K562 (cell line): ENCODE results near the gene KCNJ14. TPM values are rescaled to one million over a fixed set of nuclear protein-coding genes. Genes with fewer than 3 reads are reported as not detected.

Experiments used
- BRCA1 ChIP-seq, 2 experiments: fragments of 450-650 bp in 1 of 2; sonication (generic) in 1 of 2; formaldehyde crosslinking in 1 of 2; IDR thresholded peaks; 2 replicates each; pipeline versions ENCODE4 v1.5.0 to v1.6.1; 2017 to 2020; ENCODE audit warnings: mild to moderate bottlenecking in 1 of 2, missing genetic modification reagents in 1 of 2
- CREB3L1 ChIP-seq: fragments of 450-650 bp; IDR thresholded peaks from 2 replicates; pipeline ENCODE4 v1.6.1; 2014; ENCODE audit warnings: low read depth, mild to moderate bottlenecking, moderate library complexity, borderline replicate concordance
- FOXK2 ChIP-seq, 2 experiments: fragments of 450-650 bp; IDR thresholded peaks in 1 of 2; conservative IDR thresholded peaks in 1 of 2; 2 replicates each; pipeline ENCODE4 v1.6.1; 2016; ENCODE audit warnings: low read depth in 2 of 2, mild to moderate bottlenecking in 1 of 2
- IRF2 ChIP-seq: sonication (generic); formaldehyde crosslinking; IDR thresholded peaks from 2 replicates; pipeline ENCODE4 v1.8.1; 2022; ENCODE audit warnings: mild to moderate bottlenecking, missing genetic modification reagents
- NBN ChIP-seq: fragments of 450-650 bp; IDR thresholded peaks from 2 replicates; pipeline ENCODE4 v1.6.1; 2016; ENCODE audit warnings: low read depth, mild to moderate bottlenecking
- NFIC ChIP-seq: fragments of 450-650 bp; IDR thresholded peaks from 2 replicates; pipeline ENCODE4 v1.6.1; 2017; ENCODE audit warnings: mild to moderate bottlenecking, inconsistent platforms
- PTBP1 ChIP-seq: fragments of 200-400 bp; formaldehyde crosslinking; IDR thresholded peaks from 2 replicates; pipeline ENCODE4 v1.6.1; 2017; ENCODE audit warnings: low read depth, low read length
- SIRT6 ChIP-seq: IDR thresholded peaks from one replicate; pipeline ENCODE4 v1.6.1; 2012; ENCODE audit warnings: low read depth, mild to moderate bottlenecking, control low read depth, inconsistent platforms, low read length, moderate library complexity
- SMC3 ChIP-seq: conservative IDR thresholded peaks from 2 replicates; pipeline ENCODE4 v1.6.1; 2011; ENCODE audit warnings: low read depth, low read length, improper control_type of control experiment; ENCODE audit not compliant: insufficient read depth
- TSHZ1 ChIP-seq: fragments of 250-450 bp; sonication (Bioruptor Pico); IDR thresholded peaks from 2 replicates; pipeline ENCODE4 v1.4.0; 2020; ENCODE audit warnings: mild to moderate bottlenecking, moderate library complexity
- ZNF830 ChIP-seq: fragments of 250-450 bp; sonication (Bioruptor Pico); IDR thresholded peaks from 2 replicates; pipeline ENCODE4 v1.5.0; 2021; ENCODE audit warnings: mild to moderate bottlenecking
- polyA plus RNA-seq, 8 experiments: library from polyadenylated mRNA; depleted of rRNA in 4 of 8; stranded (reverse) in 5 of 8; unstranded in 3 of 8; fragments of >200 nt; fragmentation: Nextera tagmentation in 2 of 8; fragmentation: Illumina TruSeq in 1 of 8; extraction: Ambion mirVana in 2 of 8; extraction: Trizol in 1 of 8; gene quantifications; 2 replicates each; pipeline versions ENCODE4 v1.2.1 to v1.2.3, GENCODE V29; 2011 to 2014; ENCODE audit warnings: inconsistent platforms in 1 of 8, missing spikeins in 1 of 8
- total RNA-seq, 7 experiments: library from RNA; depleted of rRNA in 6 of 7; stranded (reverse); fragments of >200 nt in 6 of 7; fragmentation: Illumina TruSeq in 2 of 7; extraction: Trizol in 2 of 7; gene quantifications; 2 replicates each; pipeline versions ENCODE4 v1.2.1 to v1.2.3, GENCODE V29; 2011 to 2021; ENCODE audit warnings: low replicate concordance in 1 of 7
- TF ChIP-seq, protein P1 (sequence below), 3 experiments: IDR thresholded peaks in 2 of 3; conservative IDR thresholded peaks in 1 of 3; 2 replicates each; pipeline ENCODE4 v1.5.1; 2011 to 2012; ENCODE audit warnings: low read length in 3 of 3, mild to moderate bottlenecking in 3 of 3, control low read depth in 2 of 3, improper control_type of control experiment in 1 of 3, inconsistent platforms in 1 of 3, low read depth in 1 of 3, mixed read lengths in 1 of 3, moderate library complexity in 1 of 3; ENCODE audit not compliant: insufficient read depth in 2 of 3

Gene KCNJ14
- total and polyA plus RNA-seq, 9 of the 15 experiments (the other 6 are each of a cell fraction or from before 2014, with no cell fraction given): 0.15 to 1.6 (median 0.49) TPM

DNA sequence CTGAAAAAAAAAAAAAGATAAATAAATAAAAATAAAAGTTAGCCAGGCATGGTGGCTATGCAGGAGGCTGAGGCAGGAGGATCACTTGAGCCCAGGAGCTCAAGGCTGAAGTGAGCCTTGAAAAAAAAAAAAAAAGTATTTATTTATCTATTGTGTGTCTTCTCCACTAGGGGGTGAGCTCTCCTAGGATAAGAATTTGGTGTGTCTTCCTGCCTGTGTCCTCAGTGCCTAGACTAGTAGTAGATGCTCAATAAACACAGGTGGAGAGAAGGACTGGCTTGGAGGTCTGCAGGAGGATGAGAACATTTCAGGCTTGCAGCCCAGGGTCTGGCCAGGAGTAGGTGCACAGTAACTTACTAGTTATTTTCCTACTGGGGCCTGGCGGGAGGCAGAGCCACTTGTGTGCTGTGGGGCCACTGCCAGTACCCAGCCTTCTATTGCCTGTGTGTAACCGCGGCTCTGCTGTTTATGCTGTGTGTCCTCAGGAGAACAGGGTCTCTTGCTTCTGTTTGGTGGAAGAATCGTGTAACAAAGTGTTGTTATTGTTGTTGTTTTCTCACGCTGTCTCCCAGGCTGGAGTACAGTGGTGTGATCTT lies 50.9 kb downstream of the KCNJ14 start (continued):
- TF ChIP-seq CREB3L1 (no peak), NBN (0 out of 2 replicates have a peak, but pooled peaks have one; percentile 52), TSHZ1 (no peak), SIRT6 (no peak), ZNF830 (CRISPR knock-in tag) (no peak), IRF2 (CRISPR knock-in tag) (no peak), SMC3 (peak; percentile 78), PTBP1 (no peak), BRCA1 (IDR thresholded peaks at IDR 0.05) (no peak), BRCA1 (CRISPR knock-in tag; IDR thresholded peaks at IDR 0.05) (no peak), NFIC (no peak), FOXK2 (conservative IDR thresholded peaks at IDR 0.05 in 1 of 2, IDR thresholded peaks at IDR 0.05 in 1 of 2; ENCODE audit: low read depth in 2 of 2) (peak in 1 of 2 experiments; percentile 34; a peak in 2 of 4 replicates)
- TF ChIP-seq, protein P1, sequence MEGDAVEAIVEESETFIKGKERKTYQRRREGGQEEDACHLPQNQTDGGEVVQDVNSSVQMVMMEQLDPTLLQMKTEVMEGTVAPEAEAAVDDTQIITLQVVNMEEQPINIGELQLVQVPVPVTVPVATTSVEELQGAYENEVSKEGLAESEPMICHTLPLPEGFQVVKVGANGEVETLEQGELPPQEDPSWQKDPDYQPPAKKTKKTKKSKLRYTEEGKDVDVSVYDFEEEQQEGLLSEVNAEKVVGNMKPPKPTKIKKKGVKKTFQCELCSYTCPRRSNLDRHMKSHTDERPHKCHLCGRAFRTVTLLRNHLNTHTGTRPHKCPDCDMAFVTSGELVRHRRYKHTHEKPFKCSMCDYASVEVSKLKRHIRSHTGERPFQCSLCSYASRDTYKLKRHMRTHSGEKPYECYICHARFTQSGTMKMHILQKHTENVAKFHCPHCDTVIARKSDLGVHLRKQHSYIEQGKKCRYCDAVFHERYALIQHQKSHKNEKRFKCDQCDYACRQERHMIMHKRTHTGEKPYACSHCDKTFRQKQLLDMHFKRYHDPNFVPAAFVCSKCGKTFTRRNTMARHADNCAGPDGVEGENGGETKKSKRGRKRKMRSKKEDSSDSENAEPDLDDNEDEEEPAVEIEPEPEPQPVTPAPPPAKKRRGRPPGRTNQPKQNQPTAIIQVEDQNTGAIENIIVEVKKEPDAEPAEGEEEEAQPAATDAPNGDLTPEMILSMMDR (IDR thresholded peaks at IDR 0.05 in 2 of 3, conservative IDR thresholded peaks at IDR 0.05 in 1 of 3; ENCODE audit: insufficient read depth in 2 of 3, low read depth in 1 of 3, low read length in 3 of 3): peak; percentile 68 to 89 (median 77)
